GM19372 (cell line): ENCODE measurements around the gene TEX2.
A peak's percentile ranks its signal among the peaks of the same experiment; 100 is the strongest.
"Not testable (repeated sequence)": the region's sequence is repeated elsewhere in the genome, so short reads cannot be mapped to it uniquely, and the experiment has no call there.

ENCODE experiments used
- ATAC-seq: cut with Tn5 transposase; IDR thresholded peaks from one replicate; pipeline ENCODE4 v1.9.1; 2021; ENCODE audit warnings: mild to moderate bottlenecking, low read depth, moderate library complexity; ENCODE audit not compliant: unreplicated experiment

TEX2 gene

DNA sequence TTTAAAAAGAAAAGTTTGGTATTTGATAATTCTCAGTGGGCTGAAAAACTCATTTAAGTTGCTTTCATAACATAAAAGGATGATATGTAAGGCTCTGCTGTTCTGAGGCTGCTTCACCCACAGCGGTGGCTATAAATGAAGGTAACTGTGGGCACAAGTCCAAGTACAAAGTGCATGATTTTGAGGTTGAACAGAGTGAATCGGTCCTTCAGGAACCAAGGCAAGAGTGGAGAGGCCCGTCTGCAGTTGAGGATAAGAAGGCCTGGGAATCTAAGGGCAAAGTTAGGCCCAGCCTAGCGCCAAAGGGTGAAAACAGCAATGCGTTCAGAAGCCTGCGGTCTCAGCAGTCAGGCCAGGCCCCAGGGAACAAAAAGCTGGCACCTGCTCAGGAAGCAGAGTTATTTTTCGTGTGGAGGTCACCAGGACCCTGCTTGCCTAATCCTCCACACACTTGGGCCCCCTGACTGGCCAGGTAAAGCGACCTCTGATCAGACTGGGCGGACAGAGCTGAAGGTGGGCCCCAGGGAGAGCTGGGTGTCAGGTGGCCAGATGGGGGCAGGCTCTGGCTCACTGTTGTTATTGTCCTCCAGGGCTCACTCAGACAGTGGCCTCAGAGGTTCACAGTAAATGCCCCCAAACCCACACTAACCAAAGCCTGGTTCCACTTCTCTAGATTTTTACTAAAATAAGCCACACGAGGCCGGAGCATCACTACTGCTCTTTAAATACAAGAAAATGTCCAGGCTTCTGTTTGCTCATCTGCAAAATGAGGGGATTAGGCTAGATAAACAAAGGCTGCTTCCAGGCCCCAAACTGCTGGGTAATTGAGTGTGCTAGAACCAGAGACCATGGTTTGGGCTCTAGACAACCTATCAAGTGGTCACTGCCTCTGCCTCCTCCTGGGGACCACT is 46.5 kb downstream of the TEX2 start:
- ATAC-seq: peak; percentile 64

DNA sequence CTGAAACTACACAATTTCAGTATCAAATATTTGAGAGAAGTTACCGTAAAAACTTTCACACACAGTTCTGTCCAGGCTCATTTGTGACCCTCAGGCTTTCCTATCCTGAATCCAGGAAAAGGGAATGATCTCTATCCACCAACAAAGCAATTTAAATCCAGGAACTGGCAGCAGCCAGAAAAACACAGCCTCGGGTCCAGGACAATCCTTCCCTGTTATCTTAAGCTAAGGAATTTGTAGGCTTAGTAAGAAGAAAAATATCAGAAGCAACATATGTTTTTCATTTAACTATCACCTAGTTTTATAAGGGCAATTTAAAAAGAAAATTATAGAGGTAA is 47.1 kb downstream of the TEX2 start:
- ATAC-seq: no peak

DNA sequence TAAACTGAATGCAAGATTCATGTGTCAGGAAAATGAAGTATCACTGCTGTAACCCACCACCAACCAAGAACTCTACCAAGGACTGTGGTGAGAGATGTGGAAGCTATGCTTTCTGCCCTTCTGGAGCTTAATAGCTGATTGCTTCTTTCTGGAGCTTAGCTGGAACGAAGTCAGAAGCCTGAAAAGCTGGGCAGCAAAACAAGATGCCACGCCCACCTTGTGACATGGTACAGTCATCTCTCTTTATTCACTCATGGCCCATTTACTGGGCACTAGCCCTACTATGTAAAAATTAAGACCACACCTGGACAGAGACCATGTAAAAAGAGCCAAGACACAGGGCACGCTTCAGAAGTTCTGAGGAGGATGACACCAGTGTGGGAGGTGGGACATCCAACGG is 48.1 kb downstream of the TEX2 start:
- no peak for ATAC-seq

DNA sequence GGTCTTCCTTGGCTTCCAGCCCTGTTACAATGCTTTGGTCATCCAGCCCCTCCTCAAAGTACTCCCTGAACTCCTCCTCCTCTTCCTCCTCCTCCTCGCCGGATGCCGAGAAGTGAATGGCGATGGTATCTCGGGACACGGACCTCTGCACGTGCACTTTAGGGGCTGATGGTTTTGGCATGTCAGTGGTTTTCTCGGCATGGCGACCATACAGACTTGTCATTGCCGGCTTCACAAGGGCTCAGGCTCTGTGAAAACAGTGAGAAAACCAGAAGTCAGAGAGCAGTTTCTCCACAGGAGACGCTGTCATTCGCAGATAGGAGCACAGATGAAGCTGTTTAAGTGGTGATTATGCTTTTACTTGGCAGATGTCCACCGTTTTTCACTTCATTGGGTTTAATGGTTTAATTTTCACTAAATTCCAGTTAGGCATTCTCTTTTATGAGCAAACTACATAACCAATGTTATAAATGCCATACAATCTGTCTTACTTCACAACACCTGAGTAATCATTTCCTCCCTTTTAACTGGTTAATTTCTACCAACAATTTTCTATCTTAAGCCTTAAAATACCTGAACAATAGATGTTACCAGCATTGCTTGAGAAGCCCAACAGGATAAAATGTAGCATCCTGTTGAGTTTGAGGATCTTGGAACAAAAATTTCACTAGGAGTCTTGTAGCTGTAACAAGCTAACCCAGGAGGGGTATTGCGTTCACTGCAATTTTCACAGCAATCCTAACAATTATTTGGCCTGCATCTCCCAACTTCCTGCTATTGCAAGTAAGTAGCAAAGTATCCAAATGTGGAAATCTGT is 48.9 kb downstream of the TEX2 start:
- no peak for ATAC-seq

DNA sequence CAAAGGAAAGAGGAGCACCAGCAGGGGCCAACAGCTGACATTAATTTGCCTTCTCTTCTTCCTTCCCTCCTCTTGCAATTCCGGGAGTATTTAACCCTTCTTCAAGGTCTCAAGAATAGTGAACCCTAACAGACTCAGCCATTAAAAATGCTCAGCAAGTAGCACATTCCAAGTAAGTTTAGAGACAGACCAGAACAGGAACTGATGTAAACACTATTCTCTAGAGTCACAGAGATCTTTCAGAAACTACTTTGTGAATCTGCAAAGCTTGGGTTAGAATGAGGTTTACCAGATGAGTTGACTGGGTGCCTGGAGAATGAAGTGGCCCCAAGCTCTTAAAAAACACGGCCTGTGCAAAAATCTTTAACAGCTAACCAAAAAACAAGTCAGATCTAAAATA is 50.9 kb downstream of the TEX2 start:
- no peak for ATAC-seq

DNA sequence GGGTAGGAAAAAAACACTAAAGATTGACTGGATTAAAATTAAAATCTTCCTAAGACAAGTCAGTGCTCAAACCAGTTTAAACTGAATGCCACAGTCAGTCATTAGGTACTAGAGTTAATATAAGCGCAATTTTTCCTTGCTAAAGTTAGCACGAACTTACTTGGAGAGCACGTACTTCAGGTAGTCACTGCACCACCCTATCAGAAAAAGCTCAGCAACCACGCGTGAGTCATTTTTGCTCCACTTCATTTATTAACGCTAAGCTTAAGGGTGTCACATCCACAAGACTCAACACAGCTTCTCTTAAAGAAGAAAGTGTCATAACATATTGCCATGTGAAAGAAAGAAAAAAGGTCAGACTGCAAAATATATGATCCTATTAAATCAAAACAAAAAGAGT is 53.1 kb downstream of the TEX2 start:
- no peak for ATAC-seq

DNA sequence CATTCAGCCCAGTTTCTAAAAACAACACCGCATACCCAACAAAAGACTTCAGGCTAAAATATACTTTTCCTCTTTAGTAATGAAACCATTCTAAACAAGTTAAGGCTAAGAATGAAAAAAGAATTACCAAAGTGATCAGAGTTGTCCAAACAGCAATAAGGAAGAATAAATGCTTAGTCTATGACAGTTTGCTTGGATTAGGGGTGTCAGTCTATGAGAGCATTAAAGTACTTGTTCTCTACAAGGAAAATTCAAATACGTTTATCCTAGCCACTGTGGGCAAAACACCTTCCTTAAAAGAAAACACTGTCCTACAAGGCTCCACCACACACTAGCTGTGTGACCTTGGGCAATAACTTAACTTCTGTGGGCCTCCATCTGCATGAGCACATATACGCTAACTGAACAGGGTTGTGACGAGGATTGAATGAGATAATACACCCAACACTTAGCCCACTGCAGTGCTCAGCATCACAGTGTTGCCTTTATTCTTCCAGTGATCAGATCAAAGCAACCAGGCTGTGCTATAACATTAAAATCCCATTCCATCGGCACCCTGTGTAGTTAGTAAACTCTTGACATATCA is 53.6 kb downstream of the TEX2 start:
- ATAC-seq: no peak

DNA sequence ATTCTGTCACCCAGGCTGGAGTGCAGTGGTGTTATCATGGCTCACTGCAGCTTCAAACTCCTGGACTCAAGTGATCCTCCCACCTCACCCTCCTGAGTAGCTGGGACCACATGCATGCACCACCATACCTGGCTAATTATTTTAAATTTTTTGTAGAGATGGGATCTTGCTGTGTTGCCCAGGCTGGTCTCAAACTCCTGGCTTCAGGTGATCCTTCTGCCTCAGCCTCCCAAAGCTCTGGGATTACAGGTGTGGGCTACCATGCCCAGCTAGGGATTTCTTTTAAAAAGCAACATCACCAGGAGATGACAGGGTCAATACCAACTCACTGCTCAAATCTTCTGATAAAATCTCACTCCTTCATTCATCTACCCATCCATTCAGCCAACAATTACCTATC is 54.4 kb downstream of the TEX2 start:
- not testable (repeated sequence) for ATAC-seq

DNA sequence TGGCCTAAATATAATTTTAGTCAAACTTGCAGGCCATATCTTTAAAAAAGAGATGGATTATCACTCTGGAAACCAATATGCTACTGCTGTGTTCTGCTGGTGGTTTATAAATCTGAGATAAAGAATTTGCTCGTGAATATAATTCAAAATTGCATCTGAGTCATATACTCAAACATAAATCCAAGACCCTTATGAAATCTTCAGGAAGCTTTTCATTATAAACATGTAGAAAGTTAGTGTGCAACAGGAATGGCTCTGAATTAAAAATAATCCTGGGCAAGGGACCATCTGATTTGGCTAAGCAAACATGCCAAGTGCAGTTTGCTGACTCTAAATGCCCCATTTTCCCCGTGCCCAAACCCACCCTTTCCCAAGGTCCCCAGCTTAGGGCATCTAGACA is 57.3 kb downstream of the TEX2 start:
- no peak for ATAC-seq

DNA sequence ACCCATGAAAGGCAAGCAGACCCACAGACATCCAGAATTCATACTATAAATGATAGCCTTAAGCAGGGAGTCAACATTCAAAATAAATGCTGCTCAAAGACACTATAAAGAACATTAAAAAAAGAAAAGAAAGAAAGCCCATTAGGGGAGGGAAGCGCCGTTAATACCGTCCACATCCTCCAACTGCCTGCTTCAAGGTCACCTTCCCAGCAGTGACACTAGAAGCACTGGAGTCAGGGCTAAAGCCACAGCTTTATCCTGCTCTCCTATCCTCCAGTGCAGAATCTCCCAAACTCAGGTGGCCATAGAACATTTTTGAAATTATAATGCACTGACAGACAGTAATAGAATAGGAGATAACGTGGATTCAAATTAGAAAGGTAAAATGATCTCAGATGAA is 59.4 kb downstream of the TEX2 start:
- ATAC-seq: no peak

DNA sequence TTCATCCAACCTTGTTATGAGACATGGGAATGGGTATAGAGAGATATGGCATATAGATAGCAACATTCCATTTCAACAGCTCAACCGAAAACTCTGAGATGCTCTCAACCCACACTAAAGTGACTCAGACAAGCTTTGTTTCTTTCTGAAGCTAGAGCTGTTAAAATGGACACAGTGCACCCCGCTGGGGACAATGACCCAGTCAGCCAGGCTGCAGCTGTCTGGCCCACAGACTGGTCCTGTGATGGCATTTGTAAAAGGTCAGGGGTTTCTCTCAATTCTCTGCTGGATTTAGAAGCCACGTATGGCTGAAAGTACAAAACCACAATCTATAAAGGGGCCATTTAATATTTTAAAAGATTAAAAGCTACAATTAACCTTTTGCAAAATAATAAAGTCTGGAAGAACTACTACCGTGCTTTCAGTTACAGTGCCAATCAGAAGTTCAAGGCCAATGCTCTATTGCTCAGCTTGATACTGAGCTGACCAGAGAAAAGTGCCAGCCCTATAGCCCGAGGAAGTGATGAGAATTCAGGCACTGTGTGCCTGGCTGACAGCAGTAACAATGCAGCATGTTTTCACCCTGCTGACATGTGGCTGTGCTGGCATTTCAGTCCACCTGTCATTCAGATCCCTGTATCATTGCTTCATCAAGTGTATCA is 60.2 kb downstream of the TEX2 start:
- no peak for ATAC-seq

DNA sequence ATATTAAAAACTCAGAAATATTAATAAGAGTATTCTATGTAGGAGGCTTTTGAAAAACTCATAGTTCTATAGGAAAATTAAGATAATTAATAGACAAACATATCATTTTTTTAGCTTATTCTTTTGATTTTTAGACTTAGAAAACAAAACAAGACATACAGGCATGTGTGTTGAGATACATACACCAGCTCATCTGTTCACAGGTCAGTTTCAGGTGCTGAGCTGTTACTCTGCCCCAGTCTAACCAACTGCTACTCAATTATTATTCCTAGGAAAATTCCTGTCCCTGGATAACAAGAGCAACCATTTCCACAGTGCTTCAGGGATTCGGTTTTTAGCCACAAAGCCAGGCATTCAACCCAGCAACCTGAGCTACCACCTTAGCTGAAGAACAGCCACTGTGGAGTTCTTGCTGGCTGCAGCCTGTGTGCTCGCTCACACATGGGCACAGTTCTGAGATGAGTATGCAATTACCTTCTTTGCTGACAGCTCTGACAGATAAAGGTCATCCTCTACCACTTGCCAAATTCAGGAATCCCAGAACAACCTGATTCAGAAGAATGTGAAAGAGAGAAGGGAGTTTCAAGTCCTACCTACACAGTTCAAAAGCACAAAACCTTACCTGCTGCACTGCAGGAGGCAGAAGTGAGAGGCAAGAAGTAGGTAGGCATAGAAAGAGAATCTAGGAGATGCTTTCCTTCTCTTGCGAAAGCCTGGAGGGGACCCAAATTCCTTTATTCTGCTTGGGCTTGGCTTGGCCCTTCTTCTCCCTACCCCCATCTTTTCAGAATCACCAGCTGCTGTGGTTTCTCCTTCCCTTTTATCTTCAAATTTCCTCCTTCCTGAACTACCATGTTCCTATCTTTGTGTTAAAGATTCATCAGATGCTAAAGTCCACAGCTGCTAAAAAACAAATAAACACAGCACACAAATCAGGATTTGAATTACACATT is 62.7 kb downstream of the TEX2 start:
- no peak for ATAC-seq

DNA sequence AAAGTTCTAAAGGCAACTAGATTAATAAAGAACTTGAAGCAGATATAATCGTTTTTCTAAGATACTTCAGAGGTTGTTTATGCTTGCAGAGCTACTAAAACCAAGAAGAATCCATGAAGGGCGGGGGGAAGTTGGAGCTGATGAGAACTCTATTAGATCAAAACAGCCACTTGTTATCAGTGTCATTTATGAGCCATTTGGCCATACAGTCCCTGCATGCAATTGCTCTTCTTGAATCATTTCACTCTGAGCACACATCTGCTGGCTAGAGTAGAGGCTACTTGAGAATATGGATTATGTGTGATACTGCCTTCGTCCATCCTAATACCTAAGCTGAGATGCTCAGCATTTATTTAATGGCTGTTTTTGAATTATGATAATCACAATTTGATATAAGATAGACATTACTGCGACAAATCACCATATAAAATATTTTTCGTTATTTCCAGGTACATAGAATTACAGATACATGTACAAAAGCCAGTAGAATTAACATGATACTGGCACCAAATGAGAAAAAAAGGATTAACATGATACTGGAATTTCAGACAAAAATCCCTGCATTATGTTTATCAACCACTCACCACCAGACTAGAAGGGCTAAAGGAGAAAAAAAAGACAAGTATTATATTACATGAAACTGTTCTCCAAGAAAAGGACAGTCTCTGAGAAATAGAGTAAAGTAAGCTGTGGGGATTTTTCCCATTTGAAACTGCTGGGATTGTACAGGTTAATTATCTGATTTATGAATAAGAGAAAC is 64.5 kb downstream of the TEX2 start:
- no peak for ATAC-seq

DNA sequence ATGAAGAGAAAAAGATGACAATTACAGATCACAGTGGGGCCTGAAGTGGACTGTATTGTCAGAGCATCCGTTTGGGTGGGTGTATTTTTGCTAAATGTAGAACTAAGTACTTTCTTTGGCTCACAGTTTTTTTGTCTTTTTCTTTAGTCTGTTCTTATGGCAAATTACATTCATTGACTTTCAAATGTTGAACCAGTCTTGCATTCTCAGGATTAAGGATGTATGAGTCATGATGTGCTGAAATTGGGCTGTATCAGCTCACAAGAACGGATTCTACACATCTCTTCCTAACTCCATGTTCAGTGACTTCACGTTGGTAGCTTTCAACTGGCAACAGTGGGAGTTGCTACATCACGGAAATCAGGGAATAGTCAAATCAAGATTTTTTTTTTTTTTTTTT is 66.5 kb downstream of the TEX2 start:
- ATAC-seq: no peak

DNA sequence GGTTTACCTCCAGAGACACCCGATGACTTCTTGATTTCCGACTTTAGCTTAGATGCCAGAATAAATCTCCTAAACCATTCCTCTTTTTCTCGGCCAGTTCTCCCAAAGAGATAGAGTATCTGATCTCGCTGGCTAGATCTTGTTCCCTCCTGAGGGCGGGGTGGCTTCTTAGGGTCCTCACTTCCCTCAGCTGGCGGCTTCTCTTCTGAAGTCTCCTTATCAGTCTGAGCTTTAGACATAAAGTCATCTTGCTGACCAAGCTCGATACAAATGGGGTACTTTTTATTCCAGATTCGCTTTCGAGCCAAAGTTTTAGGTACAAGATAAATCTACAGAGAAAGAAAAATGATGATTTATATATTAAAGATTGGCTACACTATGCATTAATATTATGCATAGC is 69.5 kb downstream of the TEX2 start:
- ATAC-seq: no peak

DNA sequence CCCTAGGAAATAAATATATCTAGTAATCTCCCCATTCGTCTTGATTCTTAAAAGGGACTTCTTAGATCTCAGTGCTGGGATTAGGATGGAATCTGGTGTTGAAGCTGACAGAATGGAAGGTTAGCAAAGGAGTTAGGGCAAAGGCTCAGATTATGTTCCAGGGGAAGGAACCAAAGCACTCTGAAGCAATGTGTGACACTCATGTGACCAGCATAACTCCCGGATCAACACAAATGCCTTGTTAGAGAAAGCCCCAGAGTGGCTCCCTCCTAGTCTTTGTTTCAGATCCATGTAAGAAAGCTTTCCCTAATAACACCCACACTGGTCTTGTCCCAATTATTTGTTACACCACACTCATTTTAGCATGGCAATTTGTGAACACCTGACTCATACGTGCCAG is 70.5 kb downstream of the TEX2 start:
- no peak for ATAC-seq

DNA sequence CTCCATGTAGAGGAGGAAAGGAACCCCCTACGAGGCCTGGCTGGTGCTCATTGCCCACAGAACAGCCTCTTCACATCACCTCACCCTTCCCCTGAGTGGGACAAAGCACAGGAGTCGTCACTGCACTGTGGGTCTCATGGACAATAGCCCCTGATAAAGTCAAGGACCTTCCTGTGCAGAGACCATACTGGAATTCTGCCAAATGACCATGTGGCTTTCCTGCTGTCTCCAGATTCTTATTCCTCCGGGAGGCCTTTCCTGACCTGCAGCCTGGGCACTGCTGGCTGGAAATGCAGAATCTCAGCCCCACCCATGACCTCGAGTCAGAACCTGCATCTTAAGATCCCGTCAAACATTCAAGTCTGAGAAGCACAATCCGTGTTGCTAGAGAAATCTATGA is 72.6 kb downstream of the TEX2 start:
- no peak for ATAC-seq

DNA sequence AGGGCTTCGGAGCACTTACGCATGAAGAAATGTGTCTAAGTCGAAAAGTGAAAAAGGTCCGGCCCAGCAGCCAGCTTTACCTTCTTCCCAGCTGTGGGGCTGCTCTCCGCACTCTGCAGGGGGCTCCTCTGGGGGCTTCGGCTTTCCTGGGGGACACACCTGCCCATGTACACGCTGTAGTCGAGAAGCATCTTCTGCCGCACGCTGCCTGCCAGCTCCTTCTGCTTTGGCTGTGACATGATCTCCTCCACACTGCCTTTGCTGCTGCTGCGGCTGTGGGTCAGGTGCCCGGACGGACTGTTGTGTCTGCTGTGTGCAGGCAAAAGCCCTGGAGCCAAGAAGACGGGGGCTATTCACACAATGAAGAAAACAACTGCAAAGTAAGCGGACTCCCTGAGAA is 75.0 kb downstream of the TEX2 start:
- no peak for ATAC-seq
